SK-N-SH treated with all-trans-retinoic acid at 6 μM for 48 hours (cell line): ENCODE data around the gene PCYT1B.

Experiments used
- BACH2 ChIP-seq: fragments of 250-450 bp; sonication (Bioruptor Pico); IDR thresholded peaks from 2 replicates; pipeline ENCODE4 v1.9.0; 2021; ENCODE audit warnings: mild to moderate bottlenecking, borderline replicate concordance
- CREB5 ChIP-seq: fragments of 250-450 bp; sonication (Bioruptor Pico); IDR thresholded peaks from 2 replicates; pipeline ENCODE4 v1.5.1; 2020; ENCODE audit warnings: low read depth, mild to moderate bottlenecking, moderate library complexity
- ESRRG ChIP-seq: fragments of 250-450 bp; sonication (Bioruptor Pico); IDR thresholded peaks from 2 replicates; pipeline ENCODE4 v1.6.1; 2021; ENCODE audit warnings: mild to moderate bottlenecking
- ISL1 ChIP-seq: fragments of 250-450 bp; sonication (Bioruptor Pico); IDR thresholded peaks from 2 replicates; pipeline ENCODE4 v2.1.2; 2022; ENCODE audit warnings: mild to moderate bottlenecking, moderate library complexity
- OSR1 ChIP-seq: fragments of 250-450 bp; sonication (Bioruptor Pico); IDR thresholded peaks from 2 replicates; pipeline ENCODE4 v1.8.0; 2022; ENCODE audit warnings: moderate library complexity, mild to moderate bottlenecking, inconsistent platforms
- PATZ1 ChIP-seq: fragments of 250-450 bp; sonication (Bioruptor Pico); IDR thresholded peaks from 2 replicates; pipeline ENCODE4 v1.8.0; 2020; ENCODE audit warnings: mild to moderate bottlenecking, moderate library complexity, borderline replicate concordance
- PPARA ChIP-seq: fragments of 250-450 bp; sonication (Bioruptor Pico); IDR thresholded peaks from 2 replicates; pipeline ENCODE4 v1.5.0; 2020; ENCODE audit warnings: mild to moderate bottlenecking, borderline replicate concordance
- RARB ChIP-seq: fragments of 250-450 bp; sonication (Bioruptor Pico); IDR thresholded peaks from 2 replicates; pipeline ENCODE4 v1.8.0; 2021; ENCODE audit warnings: mild to moderate bottlenecking, moderate library complexity
- TOX ChIP-seq: fragments of 250-450 bp; sonication (Bioruptor Pico); IDR thresholded peaks from 2 replicates; pipeline ENCODE4 v1.8.0; 2021; ENCODE audit warnings: mild to moderate bottlenecking, moderate library complexity, borderline replicate concordance
- ZFP3 ChIP-seq: fragments of 250-450 bp; sonication (Bioruptor Pico); IDR thresholded peaks from 2 replicates; pipeline ENCODE4 v1.5.0; 2020; ENCODE audit warnings: mild to moderate bottlenecking, moderate library complexity
- ZFP30 ChIP-seq: fragments of 450-650 bp; formaldehyde crosslinking; IDR thresholded peaks from 2 replicates; pipeline ENCODE4 v1.5.0; 2022; ENCODE audit warnings: mild to moderate bottlenecking, moderate library complexity
- ZNF565 ChIP-seq: fragments of 450-650 bp; formaldehyde crosslinking; conservative IDR thresholded peaks from 2 replicates; pipeline ENCODE4 v1.5.0; 2020; ENCODE audit warnings: low read depth, mild to moderate bottlenecking, moderate library complexity
- ZNF70 ChIP-seq: fragments of 450-650 bp; formaldehyde crosslinking; IDR thresholded peaks from 2 replicates; pipeline ENCODE4 v1.5.0; 2020; ENCODE audit warnings: mild to moderate bottlenecking, moderate library complexity

- no peak for TF ChIP-seq BACH2 (CRISPR knock-in tag)
- TF ChIP-seq PPARA (CRISPR knock-in tag), result no peak
- no peak for TF ChIP-seq ZNF565 (CRISPR knock-in tag)
- TF ChIP-seq ZFP3 (CRISPR knock-in tag), result no peak
- no peak for TF ChIP-seq ZFP30 (CRISPR knock-in tag)
- TF ChIP-seq CREB5 (CRISPR knock-in tag), result no peak
- TF ChIP-seq PATZ1 (CRISPR knock-in tag), result no peak
- TF ChIP-seq TOX (CRISPR knock-in tag), result no peak
- TF ChIP-seq ZNF70 (CRISPR knock-in tag), result no peak
- TF ChIP-seq OSR1, result no peak
- no peak for TF ChIP-seq RARB (CRISPR knock-in tag)
- TF ChIP-seq ESRRG (CRISPR knock-in tag), result no peak
- TF ChIP-seq ISL1 (CRISPR knock-in tag), result no peak
Observed at GRCh38 chrX:24696294-24696693, 49.1 kb upstream of the PCYT1B start.
